ENCODE measurements around the gene CPPED1. TPM values are rescaled to one million over a fixed set of nuclear protein-coding genes. Genes with fewer than 3 reads are reported as not detected.

Gene CPPED1
- total and polyA plus RNA-seq, 8 donors, result 1.8 to 7.9 (median 3.6) TPM

DNA sequence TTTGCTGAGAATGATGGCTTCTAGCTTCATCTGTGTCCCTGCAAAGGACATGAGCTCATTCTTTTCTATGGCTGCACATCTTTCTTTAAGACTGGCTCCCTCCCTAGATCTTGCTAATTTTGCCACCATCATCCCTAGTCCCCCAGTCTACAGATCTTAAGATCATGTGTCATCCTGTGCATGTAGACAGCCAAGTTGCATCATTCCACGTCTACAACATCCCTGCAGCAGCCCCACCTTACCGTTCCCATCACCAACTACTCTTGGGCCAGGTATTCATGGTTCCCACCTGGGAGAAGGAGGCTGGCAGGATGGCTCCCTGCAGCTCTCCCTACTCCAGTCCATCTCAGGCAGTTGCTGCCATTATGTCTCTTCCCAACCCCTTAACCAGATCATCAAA lies 12.3 kb downstream of the CPPED1 start:
- 67 to 87% methylated on average over 2 of the region's 2 CpGs for WGBS, 2 donors
- Histone ChIP-seq H3K36me3 (no peaks in the 10 kb centered on the region), H3K27me3 (no peaks in the 10 kb centered on the region), H3K9me3 (no peaks in the 10 kb centered on the region), H3K4me1 (no peaks in the 10 kb centered on the region), H3K27ac (no peak overlapping the region), H3K4me3 (no peak overlapping the region)
- intact Hi-C loops (cut with DNase I), result no loop called here
- TF ChIP-seq, protein P1, sequence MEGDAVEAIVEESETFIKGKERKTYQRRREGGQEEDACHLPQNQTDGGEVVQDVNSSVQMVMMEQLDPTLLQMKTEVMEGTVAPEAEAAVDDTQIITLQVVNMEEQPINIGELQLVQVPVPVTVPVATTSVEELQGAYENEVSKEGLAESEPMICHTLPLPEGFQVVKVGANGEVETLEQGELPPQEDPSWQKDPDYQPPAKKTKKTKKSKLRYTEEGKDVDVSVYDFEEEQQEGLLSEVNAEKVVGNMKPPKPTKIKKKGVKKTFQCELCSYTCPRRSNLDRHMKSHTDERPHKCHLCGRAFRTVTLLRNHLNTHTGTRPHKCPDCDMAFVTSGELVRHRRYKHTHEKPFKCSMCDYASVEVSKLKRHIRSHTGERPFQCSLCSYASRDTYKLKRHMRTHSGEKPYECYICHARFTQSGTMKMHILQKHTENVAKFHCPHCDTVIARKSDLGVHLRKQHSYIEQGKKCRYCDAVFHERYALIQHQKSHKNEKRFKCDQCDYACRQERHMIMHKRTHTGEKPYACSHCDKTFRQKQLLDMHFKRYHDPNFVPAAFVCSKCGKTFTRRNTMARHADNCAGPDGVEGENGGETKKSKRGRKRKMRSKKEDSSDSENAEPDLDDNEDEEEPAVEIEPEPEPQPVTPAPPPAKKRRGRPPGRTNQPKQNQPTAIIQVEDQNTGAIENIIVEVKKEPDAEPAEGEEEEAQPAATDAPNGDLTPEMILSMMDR (IDR thresholded peaks at IDR 0.05), result no peak
- ATAC-seq (no peak), DNase-seq (no peak), FAIRE-seq (no peak)

DNA sequence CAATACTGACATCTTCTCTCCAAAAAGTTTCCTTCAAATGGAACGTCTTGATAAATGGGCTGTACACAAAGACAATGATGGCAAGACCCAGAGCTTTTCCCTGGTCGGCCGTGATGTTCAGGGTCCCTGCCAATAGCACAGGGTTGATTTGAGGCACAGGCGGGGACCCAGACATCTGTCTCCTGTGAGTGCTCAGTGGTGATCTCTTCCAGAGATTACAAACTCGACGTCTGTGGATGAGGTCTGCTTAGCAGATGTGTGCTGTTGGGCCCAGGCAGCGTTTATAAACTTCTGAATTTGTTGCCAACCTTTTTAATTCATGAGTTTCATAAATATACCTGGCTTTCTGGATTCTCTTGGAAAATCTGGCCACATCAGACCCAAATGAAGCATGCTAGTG lies 14.9 kb downstream of the CPPED1 start:
- DNase-seq (no peak), ATAC-seq (no peak), FAIRE-seq (no peak)
- Histone ChIP-seq H3K36me3 (no peaks in the 10 kb centered on the region), H3K4me3 (no peak overlapping the region), H3K27me3 (no peaks in the 10 kb centered on the region), H3K4me1 (no peaks in the 10 kb centered on the region), H3K27ac (no peak overlapping the region), H3K9me3 (no peaks in the 10 kb centered on the region)
- 81 to 88% methylated on average over 7 of the region's 7 CpGs for WGBS, 2 donors
- intact Hi-C loops (cut with DNase I), result no loop called here
- TF ChIP-seq, protein P1 (IDR thresholded peaks at IDR 0.05), result no peak

DNA sequence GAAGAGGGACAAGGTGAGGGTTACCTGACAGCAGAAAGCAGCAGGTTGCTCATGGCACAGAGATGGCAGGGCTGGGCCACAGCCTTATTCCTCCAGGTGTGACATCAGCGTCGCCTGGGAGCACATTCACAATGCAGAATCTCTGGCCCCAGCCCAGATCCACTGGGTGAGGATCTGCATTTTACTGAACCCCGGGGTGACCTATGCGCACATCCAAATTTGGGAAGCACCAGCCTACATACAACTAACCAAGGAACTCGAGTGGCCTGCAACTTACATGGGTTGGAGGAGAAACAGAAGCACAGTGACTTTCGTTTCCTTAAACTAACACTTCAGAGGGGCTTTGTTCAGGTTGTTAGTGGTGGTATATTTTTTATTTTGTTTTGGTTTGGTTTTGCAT lies 17.6 kb downstream of the CPPED1 start:
- no peak overlapping the region for H3K27ac ChIP-seq
- H3K4me3 ChIP-seq, result no peak overlapping the region
- TF ChIP-seq, protein P1 (IDR thresholded peaks at IDR 0.05), result no peak
- H3K27me3 ChIP-seq, result no peaks in the 10 kb centered on the region
- no peaks in the 10 kb centered on the region for H3K4me1 ChIP-seq
- H3K9me3 ChIP-seq, result no peaks in the 10 kb centered on the region
- intact Hi-C loops (cut with DNase I), result no loop called here
- ATAC-seq (no peak), DNase-seq (no peak), FAIRE-seq (no peak)
- no peaks in the 10 kb centered on the region for H3K36me3 ChIP-seq
- 87 to 97% methylated on average over 6 of the region's 6 CpGs for whole genome bisulfite sequencing, 2 donors

DNA sequence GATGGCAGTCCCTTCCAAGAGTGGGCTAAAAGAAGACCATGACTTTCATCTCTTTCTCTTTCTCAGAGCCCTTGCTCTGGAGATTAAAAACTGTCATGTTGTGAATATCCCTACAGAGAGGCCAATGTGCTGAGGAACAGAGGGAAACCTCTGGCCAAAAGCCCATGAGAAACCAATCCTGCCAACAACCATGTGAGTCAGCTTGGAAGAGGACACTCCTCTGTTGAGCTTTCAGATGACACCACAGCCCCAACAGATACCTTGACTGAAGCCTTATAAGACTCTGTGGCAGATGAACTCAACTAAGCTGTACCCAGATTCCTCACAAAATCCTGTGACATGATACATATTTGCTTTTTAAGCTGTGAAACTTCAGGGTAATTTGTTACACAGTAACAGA lies 19.6 kb downstream of the CPPED1 start:
- Histone ChIP-seq H3K9me3 (no peaks in the 10 kb centered on the region), H3K4me1 (no peaks in the 10 kb centered on the region), H3K27me3 (no peaks in the 10 kb centered on the region), H3K36me3 (no peaks in the 10 kb centered on the region), H3K27ac (no peak overlapping the region), H3K4me3 (no peak overlapping the region)
- DNase-seq, result no peak
- intact Hi-C loops (cut with DNase I), result no loop called here
- no peak for ATAC-seq
- TF ChIP-seq, protein P1 (IDR thresholded peaks at IDR 0.05), result no peak
- no peak for FAIRE-seq

DNA sequence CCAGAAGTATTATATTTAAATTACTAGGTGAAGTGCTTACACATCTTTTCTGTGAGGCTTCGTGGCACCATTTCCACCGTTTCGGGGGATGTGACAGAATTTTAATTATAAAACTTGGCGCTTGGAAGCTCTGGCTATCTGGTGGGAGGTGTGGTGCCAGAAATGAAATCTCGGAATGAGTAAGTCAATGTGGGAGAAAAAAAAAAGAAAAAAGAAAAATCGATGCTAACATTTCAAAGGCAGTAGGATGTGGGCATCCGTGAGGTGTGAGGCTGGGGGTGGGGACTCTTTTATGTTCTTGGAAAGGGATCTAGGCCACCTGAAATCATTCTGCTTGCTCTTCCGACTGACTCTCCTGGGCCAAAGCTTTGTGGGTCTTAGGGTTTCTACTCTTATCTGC lies 21.9 kb downstream of the CPPED1 start:
- 85 to 92% methylated on average over 8 of the region's 8 CpGs for WGBS, 2 donors
- H3K4me1 ChIP-seq, result no peaks in the 10 kb centered on the region
- no peak for DNase-seq
- no peak overlapping the region for H3K27ac ChIP-seq
- H3K4me3 ChIP-seq, result no peak overlapping the region
- ATAC-seq, result no peak
- no peaks in the 10 kb centered on the region for H3K9me3 ChIP-seq
- no peak for FAIRE-seq
- no peaks in the 10 kb centered on the region for H3K36me3 ChIP-seq
- intact Hi-C loops (cut with DNase I), result no loop called here
- TF ChIP-seq, protein P1 (IDR thresholded peaks at IDR 0.05), result no peak
- no peaks in the 10 kb centered on the region for H3K27me3 ChIP-seq
